ENCODE results near the gene DHRS1. TPM values are rescaled to one million over a fixed set of nuclear protein-coding genes. Genes with fewer than 3 reads are reported as not detected.
A peak's percentile ranks its signal among the peaks of the same experiment; 100 is the strongest.

Gene DHRS1
- total RNA-seq, 2 donors from 2014 or later = 28.5 to 29.0 TPM

DNA sequence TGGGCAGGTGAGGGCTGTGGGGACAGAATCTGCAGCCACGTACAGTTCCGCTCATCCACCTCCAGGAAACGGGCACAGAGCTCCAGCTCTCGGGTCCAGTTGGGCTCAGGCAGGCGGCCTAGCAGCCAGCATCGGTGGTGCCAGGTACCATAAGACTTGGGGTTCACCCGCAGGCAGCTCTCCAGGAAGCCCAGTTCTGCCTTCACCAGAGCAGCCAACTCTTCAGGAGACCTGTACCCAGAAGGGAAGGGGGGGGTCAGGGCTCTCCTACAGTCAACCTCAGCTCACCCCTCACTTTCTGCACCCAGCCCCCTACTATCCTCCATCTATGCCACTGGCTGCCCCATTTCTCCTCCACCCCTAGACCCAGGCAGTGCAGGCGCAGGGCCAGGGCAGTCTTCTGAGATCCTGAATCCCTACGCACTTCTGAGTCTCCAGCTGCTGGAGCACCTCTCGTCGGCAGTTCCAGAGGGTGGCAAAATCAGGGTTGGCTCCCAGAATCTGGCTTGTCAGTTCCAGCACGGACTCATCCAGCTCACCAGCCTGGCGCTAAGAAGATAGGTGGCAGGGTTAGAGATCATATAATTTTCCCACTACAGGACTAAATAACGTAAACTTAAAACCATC, 29.6 kb downstream of the DHRS1 start:
- peak overlapping the region; percentile 75 to 83 for H3K4me3 Mint-ChIP-seq
- peaks cover 2 to 4% of the 10 kb centered on the region in 2 donors for H3K36me3 Mint-ChIP-seq (ENCODE audit: insufficient read depth in 2 of 2)
- no peak for ATAC-seq (replicated peaks in 1 of 2)
- no peaks in the 10 kb centered on the region for H3K27me3 Mint-ChIP-seq (ENCODE audit: low read depth)
- peaks cover 46% of the 10 kb centered on the region for H3K4me1 Mint-ChIP-seq (ENCODE audit: low read depth)
- no peak for DNase-seq
- no peaks in the 10 kb centered on the region for H3K9me3 Mint-ChIP-seq
- no peak overlapping the region for H3K27ac Mint-ChIP-seq

DNA sequence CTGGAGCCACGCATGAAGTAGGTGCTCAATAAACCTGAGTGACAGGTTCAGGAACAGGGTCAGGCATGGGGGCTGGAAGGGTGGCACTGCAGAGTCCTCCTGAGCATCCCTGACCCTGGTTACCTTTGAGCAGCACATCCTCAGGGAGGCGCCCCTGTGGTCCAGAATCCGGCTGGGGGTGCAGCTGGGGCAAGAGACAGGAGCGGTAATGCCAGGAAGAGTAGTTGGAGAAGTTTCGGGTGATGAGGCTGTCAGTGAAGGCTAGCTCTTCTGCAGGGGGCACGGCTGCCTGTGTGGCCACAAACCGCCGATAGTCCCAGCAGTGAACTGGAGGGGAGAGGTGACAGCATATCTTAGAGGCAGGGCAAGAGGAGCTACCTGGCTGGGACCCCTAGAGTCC, 30.2 kb downstream of the DHRS1 start:
- Mint-ChIP-seq H3K4me3 (no peak overlapping the region), H3K27ac (no peak overlapping the region), H3K9me3 (no peaks in the 10 kb centered on the region), H3K27me3 (ENCODE audit: low read depth) (no peaks in the 10 kb centered on the region), H3K4me1 (ENCODE audit: low read depth) (peaks cover 41% of the 10 kb centered on the region), H3K36me3 (ENCODE audit: insufficient read depth in 2 of 2) (peaks cover 2 to 4% of the 10 kb centered on the region in 2 donors)
- no peak for DNase-seq
- no peak for ATAC-seq (replicated peaks in 1 of 2)

DNA sequence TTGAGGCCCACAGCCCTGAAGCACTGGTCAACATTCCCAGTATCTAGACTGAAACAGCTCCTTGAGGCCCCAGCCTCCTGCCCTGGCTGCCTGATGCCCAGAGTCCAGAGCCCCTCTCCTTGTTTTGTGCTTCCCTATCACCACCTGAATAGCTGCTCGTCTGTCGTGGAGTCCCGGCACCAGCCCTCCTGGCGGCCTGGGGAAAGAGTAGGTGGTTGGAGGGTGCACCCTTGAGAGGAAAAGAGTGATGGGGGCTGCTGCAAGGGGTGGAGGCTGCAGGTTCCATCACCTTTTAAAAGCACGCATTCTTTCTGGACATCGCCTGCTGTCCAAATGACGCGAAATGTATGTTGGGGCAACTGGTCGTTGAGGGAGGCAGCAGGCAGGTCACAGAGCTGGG, 31.4 kb downstream of the DHRS1 start:
- Mint-ChIP-seq H3K27me3 (ENCODE audit: low read depth) (no peaks in the 10 kb centered on the region), H3K9me3 (no peaks in the 10 kb centered on the region), H3K36me3 (ENCODE audit: insufficient read depth in 2 of 2) (peaks cover 2 to 4% of the 10 kb centered on the region in 2 donors), H3K27ac (no peak overlapping the region), H3K4me3 (no peak overlapping the region), H3K4me1 (ENCODE audit: low read depth) (peaks cover 30% of the 10 kb centered on the region)
- ATAC-seq (replicated peaks in 1 of 2) = no peak
- DNase-seq = no peak

DNA sequence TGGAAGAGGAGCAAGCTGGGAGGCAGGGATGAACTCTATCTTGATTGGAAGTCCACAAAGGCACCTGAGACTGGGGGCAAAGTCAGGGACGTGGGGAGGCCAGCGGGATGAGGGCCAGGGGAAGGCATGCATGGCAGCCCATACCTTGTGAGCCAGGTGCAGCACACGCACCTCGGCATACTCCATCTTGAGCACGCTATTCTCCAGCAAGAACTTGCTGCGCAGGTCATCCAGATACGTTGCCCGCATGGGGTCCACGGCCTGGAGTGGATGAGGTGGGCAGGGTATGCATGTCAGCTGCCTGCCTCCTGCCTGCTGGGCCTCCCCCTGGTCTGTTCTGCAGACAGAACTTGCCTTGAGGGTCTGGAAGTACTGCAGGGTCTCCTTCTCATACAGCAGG, 32.1 kb downstream of the DHRS1 start:
- DNase-seq (no peak), ATAC-seq (replicated peaks in 1 of 2) (no peak)
- Mint-ChIP-seq H3K36me3 (ENCODE audit: insufficient read depth in 2 of 2) (peaks cover 2 to 4% of the 10 kb centered on the region in 2 donors), H3K27ac (no peak overlapping the region), H3K4me1 (ENCODE audit: low read depth) (peaks cover 22% of the 10 kb centered on the region), H3K27me3 (ENCODE audit: low read depth) (no peaks in the 10 kb centered on the region), H3K9me3 (no peaks in the 10 kb centered on the region), H3K4me3 (no peak overlapping the region)

DNA sequence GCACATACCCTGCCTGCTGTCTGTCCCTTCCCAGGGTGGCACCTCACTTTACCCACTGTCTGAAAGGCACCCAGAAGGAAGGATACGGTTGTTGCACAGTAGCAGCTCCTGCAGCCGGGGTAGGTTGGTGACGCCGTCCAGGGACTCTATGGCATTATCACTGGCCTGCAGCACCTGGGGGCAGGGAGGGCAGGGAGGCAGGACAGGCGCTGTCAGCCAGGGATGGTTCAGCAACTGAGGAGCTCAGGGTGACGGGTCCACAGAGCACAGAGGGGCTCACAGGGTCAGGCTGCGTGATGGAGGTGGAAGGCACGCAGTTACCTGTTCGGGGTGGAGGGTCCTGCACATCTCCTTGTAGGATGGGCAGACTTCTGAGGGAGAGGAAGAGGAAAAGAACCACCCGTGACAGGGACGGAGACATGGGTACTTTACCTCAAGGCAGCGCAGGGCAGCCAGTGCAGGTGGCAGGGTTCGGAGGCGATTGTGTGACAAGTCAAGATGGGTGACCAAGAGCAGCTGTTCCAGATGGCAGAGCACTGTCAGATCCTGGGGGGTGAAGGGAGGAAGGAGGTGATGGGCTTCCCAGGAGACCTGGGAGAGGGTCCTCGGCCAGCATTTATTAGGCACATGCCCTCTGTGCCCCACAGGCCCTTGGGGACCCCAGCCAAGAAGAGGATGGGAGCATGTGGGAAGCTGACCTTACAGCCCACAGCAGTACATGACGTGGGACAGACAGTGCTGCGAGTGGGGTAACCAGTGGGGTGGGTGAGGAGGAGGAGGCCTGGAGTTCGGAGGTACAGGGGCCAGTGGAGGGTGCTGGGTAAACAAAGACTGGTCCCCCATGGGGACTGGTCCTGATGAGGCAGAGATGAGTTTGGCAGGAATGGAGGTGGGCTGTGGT, 33.0 kb downstream of the DHRS1 start:
- no peak overlapping the region for H3K4me3 Mint-ChIP-seq
- peaks cover 13% of the 10 kb centered on the region for H3K4me1 Mint-ChIP-seq (ENCODE audit: low read depth)
- H3K9me3 Mint-ChIP-seq = no peaks in the 10 kb centered on the region
- DNase-seq = no peak
- no peaks in the 10 kb centered on the region for H3K27me3 Mint-ChIP-seq (ENCODE audit: low read depth)
- H3K27ac Mint-ChIP-seq = no peak overlapping the region
- no peak for ATAC-seq (replicated peaks in 1 of 2)
- peaks cover 2 to 4% of the 10 kb centered on the region in 2 donors for H3K36me3 Mint-ChIP-seq (ENCODE audit: insufficient read depth in 2 of 2)

DNA sequence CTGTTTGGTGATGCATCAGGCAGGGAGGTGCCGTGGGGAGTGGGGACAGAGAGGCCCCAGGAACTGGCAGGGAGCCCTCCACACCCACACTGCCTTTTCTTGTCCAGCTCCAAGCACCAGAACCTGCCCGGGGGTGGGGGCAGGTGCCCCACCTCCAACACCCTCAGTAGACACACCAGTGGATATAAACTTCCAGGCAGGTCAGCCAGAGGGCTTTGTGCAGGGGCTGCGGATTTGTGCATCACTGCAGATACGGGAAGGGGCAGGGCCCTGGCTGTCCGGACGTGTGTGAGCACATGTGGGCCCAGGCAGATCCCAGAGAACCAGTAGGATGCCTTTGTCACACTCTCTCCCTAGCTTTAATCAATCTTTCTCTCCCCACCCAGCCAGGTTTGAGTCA, 35.3 kb downstream of the DHRS1 start:
- no peak for ATAC-seq (replicated peaks in 1 of 2)
- H3K4me1 Mint-ChIP-seq (ENCODE audit: low read depth) = no peaks in the 10 kb centered on the region
- no peaks in the 10 kb centered on the region for H3K27me3 Mint-ChIP-seq (ENCODE audit: low read depth)
- DNase-seq = no peak
- peaks cover 2 to 4% of the 10 kb centered on the region in 2 donors for H3K36me3 Mint-ChIP-seq (ENCODE audit: insufficient read depth in 2 of 2)
- no peak overlapping the region for H3K4me3 Mint-ChIP-seq
- H3K9me3 Mint-ChIP-seq = no peaks in the 10 kb centered on the region
- no peak overlapping the region for H3K27ac Mint-ChIP-seq

DNA sequence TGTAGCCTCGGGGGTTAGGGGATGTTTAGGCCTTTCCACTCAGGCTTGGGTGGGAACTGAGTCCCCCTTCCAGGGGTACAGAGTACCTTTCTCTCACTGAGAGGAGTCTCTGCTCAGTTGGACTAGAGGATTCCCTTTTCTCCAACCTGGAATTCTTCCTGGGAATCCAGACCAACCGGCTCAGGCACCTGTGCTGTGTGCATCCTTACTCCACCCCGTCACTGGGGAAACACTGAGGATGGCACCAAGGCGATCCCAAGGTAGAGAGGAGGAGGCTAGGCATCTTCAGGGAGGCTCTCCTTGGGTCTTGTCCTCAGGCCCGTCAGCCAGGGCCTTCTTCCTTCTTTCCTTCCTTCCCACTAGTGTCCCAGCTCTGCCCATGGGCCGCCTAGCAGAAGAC, 35.7 kb downstream of the DHRS1 start:
- Mint-ChIP-seq H3K36me3 (ENCODE audit: insufficient read depth in 2 of 2) (peaks cover 2 to 4% of the 10 kb centered on the region in 2 donors), H3K4me3 (no peak overlapping the region), H3K4me1 (ENCODE audit: low read depth) (no peaks in the 10 kb centered on the region), H3K9me3 (no peaks in the 10 kb centered on the region), H3K27me3 (ENCODE audit: low read depth) (no peaks in the 10 kb centered on the region), H3K27ac (no peak overlapping the region)
- ATAC-seq (replicated peaks in 1 of 2) (no peak), DNase-seq (no peak)

DNA sequence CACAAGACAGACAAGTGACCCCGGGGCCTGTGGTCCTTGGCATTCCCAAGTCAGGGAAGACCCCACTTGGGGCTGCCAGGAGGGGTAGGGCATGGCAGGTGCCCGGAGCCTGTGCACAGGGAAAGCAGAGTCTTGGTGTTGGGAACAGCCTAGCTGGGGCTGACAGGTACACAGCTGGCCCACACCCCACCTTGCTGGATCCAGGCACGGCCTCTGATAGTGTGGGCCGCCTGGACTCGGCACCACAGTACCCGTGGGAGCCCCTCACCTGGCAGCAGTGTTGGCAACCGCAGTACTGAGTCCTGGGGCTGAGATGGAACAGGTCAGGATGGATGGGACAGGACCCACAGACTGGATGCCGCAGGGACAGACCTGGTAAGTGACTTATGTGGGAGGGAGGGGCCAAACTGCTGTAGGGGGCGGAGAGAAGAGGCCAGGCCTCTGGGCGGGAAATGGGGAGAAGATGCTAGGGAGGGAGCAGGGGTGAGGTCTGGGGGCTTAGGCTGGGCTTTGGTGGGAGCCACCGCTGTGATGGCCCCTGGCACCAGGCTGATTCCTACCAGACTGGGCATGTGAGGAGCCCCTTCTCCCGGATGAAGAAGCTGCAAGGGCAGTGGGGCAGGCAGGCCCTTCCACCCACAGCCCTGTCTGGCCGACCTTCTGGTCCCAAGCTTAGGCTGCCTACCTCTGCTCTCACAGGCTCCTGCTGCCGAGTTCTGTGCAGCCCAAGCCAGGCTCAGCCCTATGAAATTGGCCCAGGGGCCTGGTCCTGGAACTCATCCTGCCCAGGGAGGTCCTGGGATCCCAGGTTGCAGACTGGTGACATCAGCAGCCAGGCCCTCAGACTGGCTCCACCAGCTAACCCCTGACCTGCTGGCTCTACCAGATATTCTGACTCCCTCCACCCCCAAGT, 36.5 kb downstream of the DHRS1 start, which contains the start of gene TGM1:
TSS of gene TGM1 (minus strand) at position 357 of the 913 bp plus-strand sequence. CDS start 825 bp downstream, outside the sequence.
- H3K36me3 Mint-ChIP-seq (ENCODE audit: insufficient read depth in 2 of 2) = peaks cover 2 to 4% of the 10 kb centered on the region in 2 donors
- no peaks in the 10 kb centered on the region for H3K4me1 Mint-ChIP-seq (ENCODE audit: low read depth)
- H3K9me3 Mint-ChIP-seq = no peaks in the 10 kb centered on the region
- ATAC-seq (replicated peaks in 1 of 2) = no peak
- no peaks in the 10 kb centered on the region for H3K27me3 Mint-ChIP-seq (ENCODE audit: low read depth)
- H3K4me3 Mint-ChIP-seq = no peak within 1 kb of the TSS
- no peak within 1 kb of the TSS for H3K27ac Mint-ChIP-seq
- no peak for DNase-seq

DNA sequence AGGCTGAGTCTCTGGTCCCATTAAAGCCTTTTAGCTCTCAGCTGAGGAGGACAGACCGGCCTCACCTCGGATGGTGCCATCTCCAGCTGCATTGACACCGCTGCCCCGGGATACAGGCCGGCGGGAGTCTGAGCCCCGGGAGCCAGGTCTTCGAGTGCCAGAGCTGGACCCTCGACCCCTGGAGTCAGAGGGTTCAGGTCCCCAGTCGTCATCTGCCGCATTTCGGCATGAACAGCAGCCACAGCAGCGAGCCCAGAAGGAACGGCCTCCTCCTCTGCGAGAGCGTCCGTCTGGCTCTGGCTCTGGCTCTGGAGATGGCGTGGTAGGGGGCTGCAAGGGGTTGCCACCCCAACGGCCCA, 37.6 kb downstream of the DHRS1 start:
- Mint-ChIP-seq H3K36me3 (ENCODE audit: insufficient read depth in 2 of 2) (peaks cover under 1 to 2% of the 10 kb centered on the region in 2 donors), H3K4me3 (no peak overlapping the region), H3K27ac (no peak overlapping the region), H3K9me3 (no peaks in the 10 kb centered on the region), H3K4me1 (ENCODE audit: low read depth) (no peaks in the 10 kb centered on the region), H3K27me3 (ENCODE audit: low read depth) (no peaks in the 10 kb centered on the region)
- DNase-seq (no peak), ATAC-seq (replicated peaks in 1 of 2) (no peak)

DNA sequence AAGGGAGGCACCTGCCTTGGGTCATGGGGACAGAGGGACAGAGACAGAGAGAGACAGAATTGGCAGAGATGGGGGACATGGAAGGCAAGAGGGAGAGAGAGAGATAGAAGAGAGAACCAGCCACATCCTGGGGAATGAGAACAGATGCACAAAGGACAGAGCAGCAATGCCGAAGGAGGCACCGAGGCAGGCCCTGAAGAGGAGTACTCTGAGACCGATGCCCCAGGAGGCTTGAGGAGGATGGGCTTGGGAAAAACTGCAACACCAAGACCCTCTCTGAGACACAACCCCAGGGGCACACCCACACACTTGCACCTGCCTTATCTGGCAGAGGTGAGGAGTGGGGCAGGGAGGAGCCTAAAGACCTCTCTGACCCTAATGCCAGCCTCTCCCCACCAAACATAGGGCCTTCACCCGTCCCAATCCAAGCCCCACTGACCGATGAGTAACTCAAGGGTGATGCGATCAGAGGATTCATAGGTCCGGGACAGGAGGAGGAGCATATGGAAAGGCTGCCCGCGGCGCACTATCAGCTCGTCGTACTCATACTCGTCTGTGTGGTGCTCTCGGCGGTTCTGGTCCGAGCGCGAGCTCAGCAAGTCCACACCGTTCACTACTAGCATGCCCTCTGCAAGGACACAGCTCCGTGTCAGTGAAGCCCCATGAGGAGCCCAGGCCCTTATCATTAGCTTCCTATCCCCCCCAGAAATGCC, 38.2 kb downstream of the DHRS1 start:
- no peak for ATAC-seq (replicated peaks in 1 of 2)
- DNase-seq = no peak
- H3K4me1 Mint-ChIP-seq (ENCODE audit: low read depth) = no peaks in the 10 kb centered on the region
- no peaks in the 10 kb centered on the region for H3K9me3 Mint-ChIP-seq
- H3K27ac Mint-ChIP-seq = no peak overlapping the region
- no peaks in the 10 kb centered on the region for H3K27me3 Mint-ChIP-seq (ENCODE audit: low read depth)
- no peaks in the 10 kb centered on the region for H3K36me3 Mint-ChIP-seq (ENCODE audit: insufficient read depth in 2 of 2)
- H3K4me3 Mint-ChIP-seq = no peak overlapping the region

DNA sequence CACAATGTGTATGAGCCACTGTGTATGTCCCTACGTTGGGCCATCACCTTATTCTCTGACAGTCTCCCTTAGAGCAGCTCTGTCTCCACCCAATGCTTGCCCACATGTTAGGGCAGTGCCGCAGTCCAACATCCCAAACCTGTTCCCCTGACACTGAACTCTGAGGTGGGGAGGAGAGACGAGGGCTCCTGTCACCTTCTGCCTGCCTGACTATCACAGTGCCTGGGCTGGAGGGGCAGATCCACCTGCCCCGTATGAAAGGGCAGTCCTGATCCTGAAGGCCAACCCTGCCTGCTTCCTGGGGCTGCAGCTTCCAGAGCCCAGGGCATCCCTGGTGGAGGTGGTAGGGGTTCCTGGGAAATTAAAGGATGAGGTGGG, 38.8 kb downstream of the DHRS1 start:
- Mint-ChIP-seq H3K4me1 (ENCODE audit: low read depth) (no peaks in the 10 kb centered on the region), H3K27ac (no peak overlapping the region), H3K36me3 (ENCODE audit: insufficient read depth in 2 of 2) (no peaks in the 10 kb centered on the region), H3K4me3 (no peak overlapping the region), H3K9me3 (no peaks in the 10 kb centered on the region), H3K27me3 (ENCODE audit: low read depth) (no peaks in the 10 kb centered on the region)
- no peak for DNase-seq
- ATAC-seq (replicated peaks in 1 of 2) = no peak

DNA sequence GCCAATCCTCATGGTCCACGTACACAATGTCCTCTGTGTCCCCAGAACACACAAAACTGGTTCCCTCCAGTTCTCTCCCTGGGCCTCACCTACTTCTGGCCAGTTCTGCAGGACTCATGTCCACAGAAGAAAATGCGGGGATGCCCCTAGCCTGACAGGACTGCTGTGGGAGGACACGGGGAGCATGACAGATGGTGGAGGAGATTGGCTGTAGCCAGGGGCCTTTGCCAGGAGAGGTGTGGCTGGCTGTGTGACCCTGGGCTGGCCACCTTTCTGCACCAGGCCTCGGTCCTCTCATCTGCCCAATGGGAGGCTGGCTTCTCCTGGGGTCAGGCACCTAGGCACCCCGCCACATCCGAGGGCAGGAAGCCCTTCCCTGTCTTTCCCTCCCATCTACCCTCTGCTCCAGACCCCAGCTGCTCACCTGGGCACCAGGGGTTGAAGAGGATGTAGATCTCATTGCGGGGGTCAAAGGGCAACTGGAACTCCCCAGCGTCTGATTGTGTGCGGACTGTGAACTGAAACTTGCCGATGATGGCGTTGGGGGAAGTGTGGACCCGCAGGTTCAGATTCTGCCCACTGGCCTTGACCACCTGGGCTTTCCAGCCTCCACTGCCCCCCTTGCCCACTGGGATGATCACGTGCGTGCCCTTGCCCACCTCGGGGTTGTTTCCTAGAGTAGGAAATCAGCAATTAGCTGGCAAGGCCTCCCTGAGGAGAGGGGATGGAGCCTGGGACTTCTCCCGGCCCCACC, 39.4 kb downstream of the DHRS1 start:
- Mint-ChIP-seq H3K27me3 (ENCODE audit: low read depth) (no peaks in the 10 kb centered on the region), H3K4me1 (ENCODE audit: low read depth) (no peaks in the 10 kb centered on the region), H3K27ac (no peak overlapping the region), H3K4me3 (no peak overlapping the region), H3K9me3 (no peaks in the 10 kb centered on the region), H3K36me3 (ENCODE audit: insufficient read depth in 2 of 2) (no peaks in the 10 kb centered on the region)
- DNase-seq = no peak
- no peak for ATAC-seq (replicated peaks in 1 of 2)

All from activated T-cell treated with anti-CD3 and anti-CD28 coated beads, Interleukin-2, amount 50 U/mL, for 72 hours (primary cell).